Measurements from ENCODE around the gene ACOX3. TPM values are rescaled to one million over a fixed set of nuclear protein-coding genes. Genes with fewer than 3 reads are reported as not detected.

The ACOX3 gene
- total RNA-seq, 1 donor from 2014 or later, result 59.7 TPM

- no peaks in the 10 kb centered on the region for H3K4me1 Mint-ChIP-seq
- peaks cover 16% of the 10 kb centered on the region for H3K9me3 Mint-ChIP-seq
- peaks cover 3% of the 10 kb centered on the region for H3K36me3 Mint-ChIP-seq
- no peaks in the 10 kb centered on the region for H3K27me3 Mint-ChIP-seq (ENCODE audit: low read depth)
- TF ChIP-seq, protein P1, sequence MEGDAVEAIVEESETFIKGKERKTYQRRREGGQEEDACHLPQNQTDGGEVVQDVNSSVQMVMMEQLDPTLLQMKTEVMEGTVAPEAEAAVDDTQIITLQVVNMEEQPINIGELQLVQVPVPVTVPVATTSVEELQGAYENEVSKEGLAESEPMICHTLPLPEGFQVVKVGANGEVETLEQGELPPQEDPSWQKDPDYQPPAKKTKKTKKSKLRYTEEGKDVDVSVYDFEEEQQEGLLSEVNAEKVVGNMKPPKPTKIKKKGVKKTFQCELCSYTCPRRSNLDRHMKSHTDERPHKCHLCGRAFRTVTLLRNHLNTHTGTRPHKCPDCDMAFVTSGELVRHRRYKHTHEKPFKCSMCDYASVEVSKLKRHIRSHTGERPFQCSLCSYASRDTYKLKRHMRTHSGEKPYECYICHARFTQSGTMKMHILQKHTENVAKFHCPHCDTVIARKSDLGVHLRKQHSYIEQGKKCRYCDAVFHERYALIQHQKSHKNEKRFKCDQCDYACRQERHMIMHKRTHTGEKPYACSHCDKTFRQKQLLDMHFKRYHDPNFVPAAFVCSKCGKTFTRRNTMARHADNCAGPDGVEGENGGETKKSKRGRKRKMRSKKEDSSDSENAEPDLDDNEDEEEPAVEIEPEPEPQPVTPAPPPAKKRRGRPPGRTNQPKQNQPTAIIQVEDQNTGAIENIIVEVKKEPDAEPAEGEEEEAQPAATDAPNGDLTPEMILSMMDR (IDR thresholded peaks at IDR 0.05; ENCODE audit: unreplicated experiment), result no peak
- H3K27ac Mint-ChIP-seq, result no peak overlapping the region
- no peak overlapping the region for H3K4me3 Mint-ChIP-seq
- peak in 1 of 2 experiments; percentile 6 for DNase-seq (ENCODE audit: low spot score in 2 of 2, unreplicated experiment in 2 of 2)
Observed at GRCh38 chr4:8328456-8328855, 112.1 kb downstream of the ACOX3 start.

GRCh38 chr4:8326206-8326605 is 114.3 kb downstream of the ACOX3 start:
- H3K4me3 Mint-ChIP-seq, result no peak overlapping the region
- H3K27me3 Mint-ChIP-seq (ENCODE audit: low read depth), result no peaks in the 10 kb centered on the region
- peaks cover 4% of the 10 kb centered on the region for H3K36me3 Mint-ChIP-seq
- DNase-seq (ENCODE audit: low spot score in 2 of 2, unreplicated experiment in 2 of 2), result peak in 1 of 2 experiments; percentile 2
- TF ChIP-seq, protein P1 (IDR thresholded peaks at IDR 0.05; ENCODE audit: unreplicated experiment), result no peak
- H3K4me1 Mint-ChIP-seq, result peaks cover 6% of the 10 kb centered on the region
- peaks cover 24% of the 10 kb centered on the region for H3K9me3 Mint-ChIP-seq
- H3K27ac Mint-ChIP-seq, result no peak overlapping the region

DNA sequence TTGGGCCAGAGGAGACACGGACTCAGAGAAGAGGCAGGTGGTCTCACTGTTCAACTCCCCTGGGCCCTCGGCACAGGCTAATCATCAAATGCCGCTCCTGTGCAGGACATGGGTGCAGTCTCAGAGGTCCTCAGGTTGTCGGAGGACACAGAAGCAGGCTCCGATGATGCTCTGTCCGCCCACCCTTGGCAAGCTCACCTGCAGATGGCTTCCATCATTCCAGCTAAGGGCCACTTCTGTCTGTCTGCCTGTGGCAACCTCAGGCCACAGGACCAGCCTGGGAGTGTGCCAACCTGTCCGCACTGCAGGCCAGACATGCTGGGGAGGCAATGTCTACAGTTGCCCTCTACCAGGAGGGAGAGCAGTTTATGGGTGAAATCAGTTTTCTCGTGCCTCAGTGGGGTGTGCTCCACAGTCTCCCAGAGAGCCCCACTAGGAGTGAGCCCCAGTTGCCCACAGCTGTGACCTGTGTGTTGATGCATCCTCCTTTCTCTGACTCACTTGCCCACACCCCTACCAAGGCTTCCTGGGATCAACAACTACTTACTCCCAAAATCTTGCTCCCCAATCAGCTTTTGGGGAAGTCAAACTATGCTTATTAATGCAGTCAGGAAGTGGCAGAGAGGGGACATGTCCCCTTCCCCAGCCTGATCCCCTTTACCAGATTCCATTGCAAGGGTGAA is 115.1 kb downstream of the ACOX3 start:
- TF ChIP-seq, protein P1 (IDR thresholded peaks at IDR 0.05; ENCODE audit: unreplicated experiment), result no peak
- DNase-seq (ENCODE audit: low spot score in 2 of 2, unreplicated experiment in 2 of 2), result peak; percentile 1 to 29
- Mint-ChIP-seq H3K9me3 (peaks cover 24% of the 10 kb centered on the region), H3K4me1 (peaks cover 8% of the 10 kb centered on the region), H3K36me3 (peaks cover 4% of the 10 kb centered on the region), H3K4me3 (no peak overlapping the region), H3K27ac (no peak overlapping the region), H3K27me3 (ENCODE audit: low read depth) (no peaks in the 10 kb centered on the region)

DNA sequence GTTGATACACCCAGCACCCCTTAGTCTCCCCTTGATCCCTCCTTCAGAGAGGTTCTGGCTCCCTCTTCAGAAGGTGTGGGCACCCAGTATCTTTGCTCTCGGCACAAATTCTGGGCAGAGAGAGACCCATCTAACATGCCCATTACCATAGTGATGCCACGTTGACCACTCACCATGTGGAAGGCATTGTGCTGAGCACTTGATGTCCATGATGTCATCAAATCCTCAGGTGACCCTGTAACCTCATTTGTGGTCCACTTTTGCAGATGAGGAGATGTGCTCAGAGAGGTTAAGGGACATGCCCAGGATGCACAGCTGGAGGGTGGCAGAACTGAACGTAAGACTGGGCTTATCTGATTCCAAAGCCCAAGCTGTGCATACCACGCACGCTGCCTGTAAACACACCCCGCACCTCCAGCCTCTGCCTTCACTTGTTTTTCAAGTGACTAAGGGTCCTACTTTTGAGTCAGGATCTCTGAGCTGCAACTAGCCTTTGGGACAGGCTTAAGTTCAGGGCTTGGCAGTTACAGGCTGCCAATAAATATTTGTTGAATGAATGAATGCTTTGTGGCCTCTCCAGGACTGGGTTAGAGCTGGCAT is 115.8 kb downstream of the ACOX3 start:
- peaks cover 24% of the 10 kb centered on the region for H3K9me3 Mint-ChIP-seq
- no peak overlapping the region for H3K4me3 Mint-ChIP-seq
- peak in 1 of 2 experiments; percentile 27 for DNase-seq (ENCODE audit: low spot score in 2 of 2, unreplicated experiment in 2 of 2)
- peaks cover 15% of the 10 kb centered on the region for H3K4me1 Mint-ChIP-seq
- no peak overlapping the region for H3K27ac Mint-ChIP-seq
- H3K36me3 Mint-ChIP-seq, result peaks cover 4% of the 10 kb centered on the region
- H3K27me3 Mint-ChIP-seq (ENCODE audit: low read depth), result no peaks in the 10 kb centered on the region
- TF ChIP-seq, protein P1 (IDR thresholded peaks at IDR 0.05; ENCODE audit: unreplicated experiment), result no peak

DNA sequence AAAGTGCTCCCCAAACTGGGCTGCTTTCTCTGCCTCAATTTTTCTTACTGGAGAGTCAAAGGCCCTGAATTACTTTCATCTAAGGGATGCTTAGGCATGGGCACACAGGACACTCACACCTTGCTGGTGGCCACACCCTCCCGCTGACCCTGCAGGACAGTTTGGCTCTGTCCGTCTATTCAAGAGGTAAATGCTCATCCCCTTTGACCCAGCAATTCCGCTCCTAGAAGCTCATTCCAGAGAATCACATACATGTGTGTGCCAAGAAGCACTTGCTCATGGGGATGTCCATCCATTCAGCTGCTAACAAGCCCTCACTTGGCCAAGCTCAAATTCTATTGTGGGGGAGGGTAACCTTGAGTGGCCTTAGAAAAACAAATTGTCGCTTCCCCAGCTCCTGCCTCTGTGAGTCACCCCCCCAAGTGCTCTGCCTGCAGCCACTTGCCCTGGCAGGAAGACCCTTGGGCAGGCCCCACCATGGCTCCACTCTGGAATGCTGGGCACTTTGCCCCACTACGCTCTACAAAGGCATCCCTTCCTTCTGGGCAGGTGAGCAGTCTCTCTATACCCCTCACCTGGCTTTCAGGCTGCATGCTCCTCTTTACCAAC is 116.5 kb downstream of the ACOX3 start:
- peak; percentile 3 to 22 for DNase-seq (ENCODE audit: low spot score in 2 of 2, unreplicated experiment in 2 of 2)

More for the DNA sequence above, 116.5 kb downstream of the ACOX3 start:
- peaks cover 4% of the 10 kb centered on the region for H3K36me3 Mint-ChIP-seq
- no peak overlapping the region for H3K4me3 Mint-ChIP-seq
- H3K27ac Mint-ChIP-seq, result no peak overlapping the region
- H3K4me1 Mint-ChIP-seq, result peaks cover 19% of the 10 kb centered on the region
- H3K27me3 Mint-ChIP-seq (ENCODE audit: low read depth), result no peaks in the 10 kb centered on the region
- H3K9me3 Mint-ChIP-seq, result peaks cover 24% of the 10 kb centered on the region
- TF ChIP-seq, protein P1 (IDR thresholded peaks at IDR 0.05; ENCODE audit: unreplicated experiment), result no peak

All from mesothelial cell of epicardium (in vitro differentiated cells).